Calu3 (cell line): ENCODE data around the gene AXIN2. TPM values are rescaled to one million over a fixed set of nuclear protein-coding genes. Genes with fewer than 3 reads are reported as not detected.
"Not testable (repeated sequence)": the region's sequence is repeated elsewhere in the genome, so short reads cannot be mapped to it uniquely, and the experiment has no call there.

Experiments
- BruUV-seq: library from RNA; stranded (reverse); fragments of 400-500 nt; replicated peaks from 2 replicates; lab custom pipeline; 2021; lab: Mats Ljungman, UMichigan
- CTCF ChIA-PET: fragments of 300-600 bp; sonication (Branson Sonifier 250); formaldehyde crosslinking; loops from one replicate; lab custom pipeline; 2022; ENCODE audit warnings: antibody characterized with exemption; lab: Charles Lee
- DNase-seq: peaks from one replicate; pipeline ENCODE4 v3.0.0; 2022
- H3K27ac Mint-ChIP-seq: one replicate; pipeline ENCODE4 v1.8.0; 2022; ENCODE audit warnings: mixed read lengths; ENCODE audit not compliant: unreplicated experiment
- H3K27me3 Mint-ChIP-seq: one replicate; pipeline ENCODE4 v1.8.0; 2022; ENCODE audit warnings: mixed read lengths; ENCODE audit not compliant: unreplicated experiment
- H3K36me3 Mint-ChIP-seq: one replicate; pipeline ENCODE4 v1.8.0; 2022; ENCODE audit warnings: mild to moderate bottlenecking, moderate library complexity, mixed read lengths; ENCODE audit not compliant: insufficient read depth, unreplicated experiment
- H3K4me1 Mint-ChIP-seq: one replicate; pipeline ENCODE4 v1.8.0; 2022; ENCODE audit warnings: mild to moderate bottlenecking, low read depth, mixed read lengths; ENCODE audit not compliant: unreplicated experiment
- H3K4me3 Mint-ChIP-seq: one replicate; pipeline ENCODE4 v1.8.0; 2022; ENCODE audit warnings: mild to moderate bottlenecking, low read depth, moderate library complexity, mixed read lengths; ENCODE audit not compliant: unreplicated experiment
- H3K9me3 Mint-ChIP-seq: one replicate; pipeline ENCODE4 v1.8.0; 2022; ENCODE audit warnings: low read depth, mixed read lengths; ENCODE audit not compliant: unreplicated experiment
- intact Hi-C: fragments of 100-400 bp; cut with micrococcal nuclease; formaldehyde crosslinking; loops from one replicate; pipeline ENCODE4 v1.10.0; 2022; ENCODE audit not compliant: unreplicated experiment
- total RNA-seq: library from RNA; stranded (reverse); gene quantifications from 2 replicates; pipeline ENCODE4 v1.2.3, GENCODE V29; 2022
- TF ChIP-seq, protein P1 (sequence below): fragments of 200-600 bp; IDR thresholded peaks from one replicate; pipeline ENCODE4 v1.8.0; 2022; ENCODE audit warnings: antibody characterized with exemption; ENCODE audit not compliant: unreplicated experiment

The AXIN2 gene
- total RNA-seq, 1 experiment from 2014 or later, result 0.45 TPM

GRCh38 chr17:65488665-65489064 lies 72.8 kb downstream of the AXIN2 start:
- CTCF ChIA-PET, result no interaction called here
- intact Hi-C loops, result no loop called here
- DNase-seq, result no peak
- BruUV-seq, result no TSS peak
- no peak overlapping the region for H3K27ac Mint-ChIP-seq
- peaks cover 49% of the 10 kb centered on the region for H3K27me3 Mint-ChIP-seq
- no peaks in the 10 kb centered on the region for H3K4me1 Mint-ChIP-seq
- H3K36me3 Mint-ChIP-seq, result no peaks in the 10 kb centered on the region
- H3K9me3 Mint-ChIP-seq, result no peaks in the 10 kb centered on the region
- TF ChIP-seq, protein P1, sequence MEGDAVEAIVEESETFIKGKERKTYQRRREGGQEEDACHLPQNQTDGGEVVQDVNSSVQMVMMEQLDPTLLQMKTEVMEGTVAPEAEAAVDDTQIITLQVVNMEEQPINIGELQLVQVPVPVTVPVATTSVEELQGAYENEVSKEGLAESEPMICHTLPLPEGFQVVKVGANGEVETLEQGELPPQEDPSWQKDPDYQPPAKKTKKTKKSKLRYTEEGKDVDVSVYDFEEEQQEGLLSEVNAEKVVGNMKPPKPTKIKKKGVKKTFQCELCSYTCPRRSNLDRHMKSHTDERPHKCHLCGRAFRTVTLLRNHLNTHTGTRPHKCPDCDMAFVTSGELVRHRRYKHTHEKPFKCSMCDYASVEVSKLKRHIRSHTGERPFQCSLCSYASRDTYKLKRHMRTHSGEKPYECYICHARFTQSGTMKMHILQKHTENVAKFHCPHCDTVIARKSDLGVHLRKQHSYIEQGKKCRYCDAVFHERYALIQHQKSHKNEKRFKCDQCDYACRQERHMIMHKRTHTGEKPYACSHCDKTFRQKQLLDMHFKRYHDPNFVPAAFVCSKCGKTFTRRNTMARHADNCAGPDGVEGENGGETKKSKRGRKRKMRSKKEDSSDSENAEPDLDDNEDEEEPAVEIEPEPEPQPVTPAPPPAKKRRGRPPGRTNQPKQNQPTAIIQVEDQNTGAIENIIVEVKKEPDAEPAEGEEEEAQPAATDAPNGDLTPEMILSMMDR, result no peak
- no peak overlapping the region for H3K4me3 Mint-ChIP-seq

DNA sequence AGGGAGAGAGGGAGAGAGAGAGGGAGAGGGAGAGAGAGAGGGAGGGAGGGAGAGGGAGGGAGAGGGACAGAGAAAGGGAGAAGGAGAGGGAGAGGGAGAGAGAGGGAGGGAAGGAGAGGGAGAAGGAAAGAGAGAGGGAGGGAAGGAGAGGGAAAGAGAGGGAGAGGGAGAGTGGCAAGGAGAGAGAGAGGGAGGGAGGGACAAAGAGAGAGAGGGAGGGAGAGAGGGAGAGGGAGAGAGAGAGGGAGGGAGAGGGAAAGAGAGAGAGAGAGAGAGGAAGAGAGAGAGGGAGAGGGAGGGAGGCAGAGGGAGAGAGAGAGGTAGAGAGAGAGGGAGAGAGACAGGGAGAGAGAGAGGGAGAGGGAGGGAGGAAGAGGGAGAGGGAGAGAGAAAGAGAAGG lies 73.5 kb downstream of the AXIN2 start:
- no peaks in the 10 kb centered on the region for H3K36me3 Mint-ChIP-seq
- CTCF ChIA-PET, result no interaction called here

DNA sequence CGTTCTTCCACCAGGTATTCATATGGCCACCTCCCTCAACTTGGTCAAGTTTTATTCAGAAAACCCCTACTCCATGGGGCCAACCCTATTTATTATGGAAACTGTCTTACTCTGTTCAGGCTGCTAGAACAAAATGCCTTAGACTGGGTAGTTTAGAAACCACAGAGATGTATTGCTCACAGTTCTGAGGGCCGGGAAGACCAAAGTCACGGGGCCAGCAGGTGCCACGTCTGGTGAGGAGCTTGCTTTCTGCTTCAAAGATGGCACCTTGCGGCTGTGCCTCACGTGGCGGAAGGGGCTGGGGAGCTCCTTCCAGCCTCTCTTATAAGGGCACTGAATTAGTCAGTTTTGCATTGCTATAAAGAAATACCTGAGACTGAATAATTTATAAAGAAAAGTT lies 74.3 kb downstream of the AXIN2 start:
- H3K4me3 Mint-ChIP-seq, result no peak overlapping the region
- TF ChIP-seq, protein P1, result no peak
- H3K27ac Mint-ChIP-seq, result no peak overlapping the region
- DNase-seq, result no peak
- intact Hi-C loops, result no loop called here
- no peaks in the 10 kb centered on the region for H3K36me3 Mint-ChIP-seq
- H3K9me3 Mint-ChIP-seq, result peaks cover 3% of the 10 kb centered on the region
- no peaks in the 10 kb centered on the region for H3K4me1 Mint-ChIP-seq
- CTCF ChIA-PET, result no interaction called here
- no TSS peak for BruUV-seq
- peaks cover 60% of the 10 kb centered on the region for H3K27me3 Mint-ChIP-seq

More for the DNA sequence above, 73.5 kb downstream of the AXIN2 start:
- peaks cover 3% of the 10 kb centered on the region for H3K9me3 Mint-ChIP-seq
- no peak for DNase-seq
- H3K4me3 Mint-ChIP-seq, result no peak overlapping the region
- H3K27me3 Mint-ChIP-seq, result peaks cover 55% of the 10 kb centered on the region
- H3K27ac Mint-ChIP-seq, result no peak overlapping the region
- no TSS peak for BruUV-seq
- intact Hi-C loops, result no loop called here
- TF ChIP-seq, protein P1, result no peak
- H3K4me1 Mint-ChIP-seq, result no peaks in the 10 kb centered on the region

DNA sequence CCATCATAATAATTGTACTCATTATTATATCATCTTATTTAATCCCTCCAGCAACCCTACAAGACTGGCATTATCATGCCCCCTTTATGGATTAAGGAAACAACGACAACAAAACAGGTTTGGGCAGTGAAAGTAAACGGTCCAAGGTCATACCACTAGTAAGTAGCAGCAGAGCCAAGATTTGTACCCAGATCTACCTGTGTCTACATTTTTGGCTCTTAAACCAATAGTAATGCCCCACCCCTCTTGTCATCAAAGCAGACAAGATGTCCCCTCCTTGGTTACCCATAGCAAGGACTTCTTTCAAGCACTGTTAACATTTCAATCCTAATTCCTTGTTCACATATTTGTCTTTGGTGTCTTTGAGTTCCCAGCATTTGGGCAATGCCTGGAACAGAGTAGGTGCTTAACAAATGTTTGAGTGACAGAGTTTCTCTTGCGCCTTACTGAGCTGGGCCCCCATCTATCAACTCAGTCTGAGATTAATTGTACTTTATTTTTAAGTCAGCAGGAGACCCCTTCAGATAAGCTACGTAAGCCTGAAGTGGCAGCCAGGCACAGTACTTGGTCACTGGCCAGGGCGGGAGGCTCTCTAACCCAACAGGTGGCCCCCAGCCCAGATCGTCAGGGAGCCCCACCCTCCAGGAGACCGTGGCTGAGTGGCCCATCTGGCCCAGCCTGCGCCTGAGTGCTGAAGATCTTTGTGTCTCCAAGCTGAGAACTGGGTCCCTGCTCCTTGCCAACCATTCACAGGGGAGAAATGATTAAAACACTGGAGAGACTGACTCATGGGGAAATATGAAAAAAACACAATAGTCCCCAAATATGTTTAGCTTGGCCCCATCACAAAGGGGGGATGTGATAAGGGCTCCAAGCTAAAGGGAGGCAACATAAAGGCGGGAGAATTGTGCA lies 75.8 kb downstream of the AXIN2 start:
- H3K4me1 Mint-ChIP-seq, result no peaks in the 10 kb centered on the region
- BruUV-seq, result no TSS peak

DNA sequence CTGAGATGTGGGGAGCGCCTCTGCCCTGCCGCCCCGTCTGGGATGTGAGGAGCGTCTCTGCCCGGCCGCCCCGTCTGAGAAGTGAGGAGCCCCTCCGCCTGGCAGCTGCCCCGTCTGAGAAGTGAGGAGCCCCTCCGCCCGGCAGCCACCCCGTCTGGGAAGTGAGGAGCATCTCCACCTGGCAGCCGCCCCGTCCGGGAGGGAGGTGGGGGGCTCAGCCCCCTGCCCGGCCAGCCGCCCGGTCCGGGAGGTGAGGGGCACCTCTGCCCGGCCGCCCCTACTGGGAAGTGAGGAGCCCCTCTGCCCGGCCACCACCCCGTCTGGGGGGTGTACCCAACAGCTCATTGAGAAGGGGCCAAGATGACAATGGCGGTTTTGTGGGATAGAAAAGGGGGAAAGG lies 77.0 kb downstream of the AXIN2 start:
- H3K27ac Mint-ChIP-seq, H3K4me3 Mint-ChIP-seq, H3K9me3 Mint-ChIP-seq, H3K4me1 Mint-ChIP-seq, H3K36me3 Mint-ChIP-seq, intact Hi-C loops, DNase-seq, CTCF ChIA-PET, BruUV-seq: not testable (repeated sequence)
- peaks cover 39% of the 10 kb centered on the region for H3K27me3 Mint-ChIP-seq

More for the DNA sequence above, 75.8 kb downstream of the AXIN2 start:
- CTCF ChIA-PET, result no interaction called here
- Mint-ChIP-seq H3K36me3 (no peaks in the 10 kb centered on the region), H3K4me3 (no peak overlapping the region), H3K9me3 (peaks cover 3% of the 10 kb centered on the region), H3K27ac (no peak overlapping the region), H3K27me3 (peaks cover 51% of the 10 kb centered on the region)
- TF ChIP-seq, protein P1, result no peak
- intact Hi-C loops, result no loop called here
- DNase-seq, result no peak
